OCI-LY3 (cell line): ENCODE results near the gene PCBP3.
"Not testable (repeated sequence)": the region's sequence is repeated elsewhere in the genome, so short reads cannot be mapped to it uniquely, and the experiment has no call there.

Experiments used
- H2AFZ ChIP-seq: fragments of 200-600, 300-600 bp; shearing (Covaris generic); 2 replicates; pipeline ENCODE4 v1.6.0; 2014; ENCODE audit warnings: antibody characterized with exemption, low read depth, low read length
- H3K27ac ChIP-seq: fragments of 200-600, 300-600 bp; sonication (generic); 2 replicates; pipeline ENCODE4 v1.5.1; 2014; ENCODE audit warnings: mild to moderate bottlenecking, low read length, moderate library complexity, mixed read lengths
- H3K27me3 ChIP-seq: fragments of 200-600, 300-600 bp; sonication (generic); 2 replicates; pipeline ENCODE4 v1.6.1; 2014; ENCODE audit warnings: low read depth, low read length, mixed read lengths
- H3K36me3 ChIP-seq: fragments of 200-600, 300-600 bp; sonication (generic); replicated peaks from 2 replicates; pipeline ENCODE3; 2014; ENCODE audit warnings: low read depth, low read length, mixed read lengths
- H3K4me1 ChIP-seq: fragments of 300-600, 200-600 bp; sonication (generic); 2 replicates; pipeline ENCODE4 v1.6.1; 2014; ENCODE audit warnings: low read length, mixed read lengths
- H3K4me2 ChIP-seq: fragments of 200-600, 300-600 bp; sonication (generic); 2 replicates; pipeline ENCODE4 v1.6.1; 2014; ENCODE audit warnings: low read length, mixed read lengths
- H3K4me3 ChIP-seq: fragments of 300-600, 200-600 bp; sonication (generic); 2 replicates; pipeline ENCODE4 v1.5.1; 2014; ENCODE audit warnings: antibody characterized with exemption, mild to moderate bottlenecking, low read length, moderate library complexity
- H3K79me2 ChIP-seq: fragments of 300-600, 200-600 bp; shearing (Covaris generic); 2 replicates; pipeline ENCODE4 v1.6.1; 2014; ENCODE audit warnings: mild to moderate bottlenecking, low read length, mixed read lengths
- H3K9ac ChIP-seq: fragments of 300-600, 200-600 bp; shearing (Covaris generic); 2 replicates; pipeline ENCODE4 v1.6.0; 2014; ENCODE audit warnings: mild to moderate bottlenecking, low read length, moderate library complexity
- H3K9me3 ChIP-seq: fragments of 200-600, 300-600 bp; shearing (Covaris generic); 2 replicates; pipeline ENCODE4 v1.6.1; 2014; ENCODE audit warnings: low read length, mixed read lengths; ENCODE audit not compliant: insufficient read depth
- H4K20me1 ChIP-seq: fragments of 200-600, 300-600 bp; sonication (generic); 2 replicates; pipeline ENCODE4 v1.6.1; 2016; ENCODE audit warnings: low read length, mixed read lengths; ENCODE audit not compliant: insufficient read depth
- EZH2phosphoT487 ChIP-seq: fragments of 200-600 bp; shearing (Covaris generic); IDR thresholded peaks from 2 replicates; pipeline ENCODE4 v1.6.1; 2018; ENCODE audit warnings: antibody characterized with exemption, mixed run types, low read depth
- TF ChIP-seq, protein P1 (sequence below): fragments of 200-600, 300-600 bp; sonication (generic); IDR thresholded peaks from 2 replicates; pipeline ENCODE4 v1.5.1; 2014; ENCODE audit warnings: antibody characterized with exemption, low read length, low read depth

PCBP3 gene

DNA sequence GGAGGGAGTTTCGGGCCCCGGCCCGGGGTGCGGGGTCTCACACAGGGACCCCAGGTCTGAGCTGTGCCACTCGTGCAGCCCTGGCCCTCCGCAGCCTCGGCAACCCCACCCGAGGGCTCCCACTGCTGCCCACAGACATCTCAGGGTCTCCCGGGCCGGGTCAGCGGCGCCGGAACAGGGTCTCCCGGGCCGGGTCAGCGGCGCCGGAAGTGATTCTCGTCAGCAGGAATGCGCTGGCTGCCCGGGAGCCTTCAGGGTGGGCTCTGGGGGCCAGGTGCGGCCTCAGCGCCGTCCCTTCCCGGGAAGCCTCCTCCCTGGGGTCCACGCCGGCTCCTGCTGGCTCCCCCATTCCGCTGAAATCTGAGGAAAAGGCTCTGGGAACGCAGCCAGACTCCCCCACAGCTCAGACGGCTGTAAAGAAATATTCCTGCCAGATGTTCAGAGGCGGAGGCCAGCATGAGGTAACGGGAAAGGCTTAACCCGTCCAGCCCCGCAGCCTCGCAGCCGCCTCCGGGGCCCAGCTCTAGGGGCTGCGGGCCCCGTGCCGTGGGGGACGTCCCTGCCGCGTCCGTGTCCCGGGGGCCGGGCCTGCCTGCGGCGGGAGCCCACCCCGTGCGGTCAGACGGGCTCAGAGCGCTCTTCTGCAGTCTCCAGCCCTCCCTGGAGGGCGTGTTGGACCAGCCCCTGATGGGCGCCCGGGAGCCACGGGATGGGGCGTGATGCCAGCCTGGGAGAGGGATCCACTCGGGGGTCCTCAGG lies 329.4 kb downstream of the PCBP3 start:
- Histone ChIP-seq H3K4me2 (no peak overlapping the region), H3K9ac (no peak overlapping the region), H3K79me2 (no peaks in the 10 kb centered on the region), H3K9me3 (no peaks in the 10 kb centered on the region), H3K27ac (no peak overlapping the region), H3K27me3 (no peaks in the 10 kb centered on the region), H3K36me3 (no peaks in the 10 kb centered on the region), H3K4me3 (no peak overlapping the region), H3K4me1 (no peaks in the 10 kb centered on the region), H2AFZ (no peak overlapping the region), H4K20me1 (no peaks in the 10 kb centered on the region)
- TF ChIP-seq EZH2phosphoT487, result no peak
- TF ChIP-seq, protein P1, sequence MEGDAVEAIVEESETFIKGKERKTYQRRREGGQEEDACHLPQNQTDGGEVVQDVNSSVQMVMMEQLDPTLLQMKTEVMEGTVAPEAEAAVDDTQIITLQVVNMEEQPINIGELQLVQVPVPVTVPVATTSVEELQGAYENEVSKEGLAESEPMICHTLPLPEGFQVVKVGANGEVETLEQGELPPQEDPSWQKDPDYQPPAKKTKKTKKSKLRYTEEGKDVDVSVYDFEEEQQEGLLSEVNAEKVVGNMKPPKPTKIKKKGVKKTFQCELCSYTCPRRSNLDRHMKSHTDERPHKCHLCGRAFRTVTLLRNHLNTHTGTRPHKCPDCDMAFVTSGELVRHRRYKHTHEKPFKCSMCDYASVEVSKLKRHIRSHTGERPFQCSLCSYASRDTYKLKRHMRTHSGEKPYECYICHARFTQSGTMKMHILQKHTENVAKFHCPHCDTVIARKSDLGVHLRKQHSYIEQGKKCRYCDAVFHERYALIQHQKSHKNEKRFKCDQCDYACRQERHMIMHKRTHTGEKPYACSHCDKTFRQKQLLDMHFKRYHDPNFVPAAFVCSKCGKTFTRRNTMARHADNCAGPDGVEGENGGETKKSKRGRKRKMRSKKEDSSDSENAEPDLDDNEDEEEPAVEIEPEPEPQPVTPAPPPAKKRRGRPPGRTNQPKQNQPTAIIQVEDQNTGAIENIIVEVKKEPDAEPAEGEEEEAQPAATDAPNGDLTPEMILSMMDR, result no peak

DNA sequence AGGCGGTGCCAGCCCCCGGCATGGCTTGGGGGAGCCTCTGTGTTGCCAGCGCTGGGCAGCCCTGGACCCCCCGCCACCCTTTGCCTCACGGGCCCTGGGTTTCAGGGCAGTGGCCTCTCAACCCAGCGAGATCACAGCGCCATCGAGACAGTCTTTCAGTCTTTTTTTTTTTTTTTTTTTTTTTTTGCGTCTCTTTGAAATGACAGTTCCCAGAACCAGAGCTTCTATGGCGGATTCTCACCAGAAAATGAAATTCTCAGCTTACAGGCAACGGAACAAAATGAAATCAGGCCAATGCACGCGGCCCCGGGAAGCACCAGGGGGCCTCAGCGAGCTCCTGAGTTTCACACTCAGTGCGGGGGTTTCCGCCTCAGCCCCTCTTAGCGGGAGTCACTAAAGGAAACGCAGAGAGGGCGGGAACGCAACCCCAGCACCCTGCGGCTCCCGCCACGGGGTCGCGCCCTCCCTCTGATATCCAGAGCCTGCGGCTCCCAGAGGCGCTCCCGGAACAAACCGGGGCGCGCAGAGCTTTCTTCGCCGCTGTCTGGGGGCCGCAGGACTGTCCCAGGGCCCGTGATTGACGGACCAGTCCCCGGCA lies 330.0 kb downstream of the PCBP3 start:
- TF ChIP-seq EZH2phosphoT487, result no peak
- TF ChIP-seq, protein P1, result no peak
- Histone ChIP-seq H3K4me2 (no peak overlapping the region), H3K36me3 (no peaks in the 10 kb centered on the region), H2AFZ (no peak overlapping the region), H4K20me1 (no peaks in the 10 kb centered on the region), H3K9ac (no peak overlapping the region), H3K79me2 (no peaks in the 10 kb centered on the region), H3K4me1 (no peaks in the 10 kb centered on the region), H3K27ac (no peak overlapping the region), H3K27me3 (no peaks in the 10 kb centered on the region), H3K4me3 (no peak overlapping the region), H3K9me3 (no peaks in the 10 kb centered on the region)

DNA sequence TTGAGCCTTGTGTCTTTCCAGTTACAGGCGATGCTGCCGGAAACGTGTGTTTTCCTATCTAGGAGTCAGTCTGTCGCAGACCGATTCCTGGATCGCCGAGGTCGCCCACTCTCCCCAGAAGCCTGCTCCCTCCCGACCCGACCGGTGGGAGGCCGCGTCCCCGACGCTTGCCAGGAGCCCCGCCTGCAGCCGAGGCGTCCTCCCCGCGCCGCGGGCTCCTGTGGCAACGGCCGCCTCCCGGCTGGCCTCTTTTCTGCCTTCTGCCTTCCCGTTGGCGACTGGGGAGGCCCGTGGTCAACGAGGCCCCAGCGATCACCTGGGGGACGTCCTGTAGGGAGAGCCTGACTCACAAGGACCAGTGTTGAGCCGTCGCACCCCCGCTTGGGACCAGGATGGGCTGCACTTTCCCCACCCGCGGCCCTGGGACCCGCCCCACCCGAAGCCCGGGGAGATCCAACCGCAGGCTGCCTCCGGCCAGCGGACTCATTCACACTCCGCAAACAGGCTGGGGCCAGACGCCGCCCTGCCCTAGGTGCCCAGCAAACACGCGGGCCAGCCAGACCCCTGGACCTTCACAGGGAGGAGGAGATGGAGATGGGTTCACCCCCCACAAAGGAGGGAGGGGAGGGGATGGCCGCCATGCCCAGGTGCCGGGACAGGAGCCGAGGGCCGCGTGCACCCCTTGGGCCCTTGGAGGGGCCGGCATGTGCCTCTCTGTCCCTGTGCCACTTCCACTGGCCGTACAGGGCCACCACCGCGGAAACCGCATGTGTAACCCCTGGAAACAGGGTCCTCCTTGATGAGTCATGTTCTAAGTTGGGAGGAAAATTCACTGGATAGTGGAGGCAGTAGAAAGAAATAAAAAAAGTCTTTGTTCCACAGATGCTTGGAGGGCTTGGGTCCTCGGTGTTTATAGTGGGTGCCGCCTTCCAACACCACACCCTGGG lies 330.8 kb downstream of the PCBP3 start:
- no peak overlapping the region for H2AFZ ChIP-seq
- no peak overlapping the region for H3K4me3 ChIP-seq

DNA sequence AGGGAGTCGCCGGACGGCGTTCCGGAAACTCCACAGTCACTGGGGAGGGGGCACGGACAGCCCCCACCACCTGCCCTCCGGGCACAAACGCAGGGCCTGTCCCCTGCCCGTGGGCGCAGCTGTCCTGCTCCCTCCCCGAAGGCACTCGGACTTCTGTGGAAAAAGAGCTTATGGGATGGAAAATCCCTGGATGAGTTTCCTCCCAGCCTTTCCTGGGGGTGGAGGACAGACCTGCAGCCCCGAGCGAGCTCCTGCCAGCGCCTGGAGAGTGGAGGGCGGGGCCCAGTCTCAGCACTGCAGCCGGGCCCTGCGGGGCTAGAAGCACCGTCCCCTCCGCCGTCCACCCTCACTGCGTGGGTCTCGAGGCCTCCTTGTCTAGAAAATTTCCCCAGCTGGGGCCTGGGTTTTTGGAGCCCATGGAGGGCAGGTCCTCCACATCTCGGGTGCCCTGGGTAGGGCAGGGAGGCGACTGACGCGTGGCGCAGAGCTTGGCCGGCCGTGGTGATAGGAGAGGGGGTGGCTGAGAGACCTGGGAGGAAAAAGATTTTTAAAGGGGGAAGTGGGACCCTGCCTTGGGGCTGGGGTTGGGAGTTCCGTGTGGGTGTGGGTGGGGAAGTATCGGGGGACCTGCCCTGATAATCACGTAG lies 331.6 kb downstream of the PCBP3 start:
- H3K4me1 ChIP-seq, result no peaks in the 10 kb centered on the region
- H3K9ac ChIP-seq, result no peak overlapping the region
- H4K20me1 ChIP-seq, result no peaks in the 10 kb centered on the region
- TF ChIP-seq, protein P1, result no peak
- TF ChIP-seq EZH2phosphoT487, result no peak
- H3K27me3 ChIP-seq, result no peaks in the 10 kb centered on the region
- H3K9me3 ChIP-seq, result no peaks in the 10 kb centered on the region
- H3K27ac ChIP-seq, result no peak overlapping the region
- no peak overlapping the region for H3K4me3 ChIP-seq
- H3K79me2 ChIP-seq, result no peaks in the 10 kb centered on the region
- no peak overlapping the region for H2AFZ ChIP-seq
- no peak overlapping the region for H3K4me2 ChIP-seq
- H3K36me3 ChIP-seq, result no peaks in the 10 kb centered on the region

More for the DNA sequence above, 330.8 kb downstream of the PCBP3 start:
- H3K4me2 ChIP-seq, result no peak overlapping the region
- no peaks in the 10 kb centered on the region for H3K36me3 ChIP-seq
- H3K4me1 ChIP-seq, result no peaks in the 10 kb centered on the region
- no peak overlapping the region for H3K9ac ChIP-seq
- no peak for TF ChIP-seq EZH2phosphoT487
- no peaks in the 10 kb centered on the region for H3K9me3 ChIP-seq
- no peaks in the 10 kb centered on the region for H3K27me3 ChIP-seq
- no peak overlapping the region for H3K27ac ChIP-seq
- no peaks in the 10 kb centered on the region for H3K79me2 ChIP-seq
- no peaks in the 10 kb centered on the region for H4K20me1 ChIP-seq

DNA sequence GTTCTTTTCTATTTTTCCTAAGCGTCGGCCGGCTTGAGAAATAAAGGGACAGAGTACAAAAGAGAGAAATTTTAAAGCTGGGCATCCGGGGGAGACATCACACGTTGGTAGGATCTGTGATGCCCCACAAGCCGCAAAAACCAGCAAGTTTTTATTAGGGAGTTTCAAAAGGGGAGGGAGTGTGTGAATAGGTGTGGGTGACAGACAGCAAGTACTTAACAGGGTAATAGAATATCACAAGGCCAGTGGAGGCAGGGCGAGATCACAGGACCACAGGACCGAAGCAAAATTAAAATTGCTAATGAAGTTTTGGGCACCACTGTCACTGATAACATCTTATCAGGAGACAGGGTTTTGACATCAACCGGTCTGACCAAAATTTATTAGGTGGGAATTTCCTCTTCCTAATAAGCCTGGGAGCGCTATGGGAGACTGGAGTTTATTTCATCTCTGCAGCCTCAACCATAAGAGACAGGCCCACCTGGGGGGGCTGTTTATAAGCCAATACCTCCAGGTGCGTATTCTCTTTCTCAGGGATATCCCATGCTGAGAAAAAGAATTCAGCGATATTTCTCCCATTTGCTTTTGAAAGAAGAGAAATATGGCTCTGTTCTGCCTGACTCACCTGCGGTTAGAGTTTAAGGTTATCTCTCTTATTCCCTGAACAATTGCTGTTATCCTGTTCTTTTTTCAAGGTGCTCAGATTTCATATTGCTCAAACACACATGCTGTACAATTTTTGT lies 332.3 kb downstream of the PCBP3 start:
- H2AFZ ChIP-seq, H3K27ac ChIP-seq, H3K4me3 ChIP-seq, H3K4me1 ChIP-seq, H3K4me2 ChIP-seq, H3K79me2 ChIP-seq, H3K9ac ChIP-seq, H3K36me3 ChIP-seq, H3K27me3 ChIP-seq, H3K9me3 ChIP-seq, H4K20me1 ChIP-seq: not testable (repeated sequence)
